ENCODE data around the gene PDE4B. TPM values are rescaled to one million over a fixed set of nuclear protein-coding genes. Genes with fewer than 3 reads are reported as not detected.

Gene PDE4B
- total RNA-seq, 1 donor from 2014 or later = 23.9 TPM

- intact Hi-C loops (cut with DNase I) = no loop called here
- ATAC-seq (no peak), DNase-seq (ENCODE audit: low spot score) (no peak)
These were observed 553.5 kb downstream of the PDE4B start for GRCh38 chr1:66346057-66346795.

GRCh38 chr1:66346873-66347272 lies 554.2 kb downstream of the PDE4B start:
- ATAC-seq = no peak
- DNase-seq (ENCODE audit: low spot score) = no peak
- intact Hi-C loops (cut with DNase I) = no loop called here

- no peak for ATAC-seq
These were observed 556.1 kb downstream of the PDE4B start for GRCh38 chr1:66348776-66349175.

GRCh38 chr1:66349242-66349641 lies 556.5 kb downstream of the PDE4B start:
- no peak for DNase-seq (ENCODE audit: low spot score)
- intact Hi-C loops (cut with DNase I) = no loop called here
- peak; percentile 58 for ATAC-seq

More at GRCh38 chr1:66348776-66349175, 556.1 kb downstream of the PDE4B start:
- DNase-seq (ENCODE audit: low spot score) = no peak
- intact Hi-C loops (cut with DNase I) = no loop called here

- DNase-seq (ENCODE audit: low spot score) (peak; percentile 72), ATAC-seq (peak; percentile 95)
- intact Hi-C loops (cut with DNase I) = no loop called here
These were observed 557.4 kb downstream of the PDE4B start for GRCh38 chr1:66350001-66350547.

GRCh38 chr1:66351478-66351877 lies 558.8 kb downstream of the PDE4B start:
- DNase-seq (ENCODE audit: low spot score) (no peak), ATAC-seq (no peak)
- intact Hi-C loops (cut with DNase I) = no loop called here

- no peak for ATAC-seq
These were observed 559.2 kb downstream of the PDE4B start for GRCh38 chr1:66351913-66352312.

GRCh38 chr1:66352792-66353191 lies 560.1 kb downstream of the PDE4B start:
- intact Hi-C loops (cut with DNase I) = no loop called here
- no peak for ATAC-seq
- DNase-seq (ENCODE audit: low spot score) = no peak

More at GRCh38 chr1:66351913-66352312, 559.2 kb downstream of the PDE4B start:
- no peak for DNase-seq (ENCODE audit: low spot score)
- intact Hi-C loops (cut with DNase I) = no loop called here

GRCh38 chr1:66353257-66353656 lies 560.6 kb downstream of the PDE4B start:
- intact Hi-C loops (cut with DNase I) = no loop called here
- DNase-seq (ENCODE audit: low spot score) (no peak), ATAC-seq (peak; percentile 3)

GRCh38 chr1:66354311-66355201 lies 561.9 kb downstream of the PDE4B start:
- ATAC-seq (no peak), DNase-seq (ENCODE audit: low spot score) (no peak)
- intact Hi-C loops (cut with DNase I) = no loop called here

GRCh38 chr1:66355756-66356155 lies 563.1 kb downstream of the PDE4B start:
- DNase-seq (ENCODE audit: low spot score) (no peak), ATAC-seq (no peak)
- intact Hi-C loops (cut with DNase I) = no loop called here

GRCh38 chr1:66356605-66357004 lies 563.9 kb downstream of the PDE4B start:
- intact Hi-C loops (cut with DNase I) = no loop called here
- no peak for DNase-seq (ENCODE audit: low spot score)

GRCh38 chr1:66357021-66357420 lies 564.3 kb downstream of the PDE4B start:
- ATAC-seq = no peak
- intact Hi-C loops (cut with DNase I) = no loop called here
- DNase-seq (ENCODE audit: low spot score) = no peak

More at GRCh38 chr1:66356605-66357004, 563.9 kb downstream of the PDE4B start:
- no peak for ATAC-seq

GRCh38 chr1:66357478-66358197 lies 564.9 kb downstream of the PDE4B start:
- DNase-seq (ENCODE audit: low spot score) (no peak), ATAC-seq (no peak)
- intact Hi-C loops (cut with DNase I) = no loop called here

- DNase-seq (ENCODE audit: low spot score) (no peak), ATAC-seq (no peak)
- intact Hi-C loops (cut with DNase I) = no loop called here
These were observed 566.6 kb downstream of the PDE4B start for GRCh38 chr1:66359269-66359668.

- DNase-seq (ENCODE audit: low spot score) (no peak), ATAC-seq (no peak)
- intact Hi-C loops (cut with DNase I) = no loop called here
These were observed 567.1 kb downstream of the PDE4B start for GRCh38 chr1:66359815-66360214.

GRCh38 chr1:66360285-66360724 lies 567.6 kb downstream of the PDE4B start:
- ATAC-seq (peak; percentile 56), DNase-seq (ENCODE audit: low spot score) (no peak)
- intact Hi-C loops (cut with DNase I) = no loop called here

- ATAC-seq (no peak), DNase-seq (ENCODE audit: low spot score) (no peak)
- intact Hi-C loops (cut with DNase I) = no loop called here
These were observed 572.1 kb downstream of the PDE4B start for GRCh38 chr1:66364578-66365391.

Data from sciatic nerve (tissue), 2 donors.